ENCODE measurements around the gene DPRX.

Gene DPRX

DNA sequence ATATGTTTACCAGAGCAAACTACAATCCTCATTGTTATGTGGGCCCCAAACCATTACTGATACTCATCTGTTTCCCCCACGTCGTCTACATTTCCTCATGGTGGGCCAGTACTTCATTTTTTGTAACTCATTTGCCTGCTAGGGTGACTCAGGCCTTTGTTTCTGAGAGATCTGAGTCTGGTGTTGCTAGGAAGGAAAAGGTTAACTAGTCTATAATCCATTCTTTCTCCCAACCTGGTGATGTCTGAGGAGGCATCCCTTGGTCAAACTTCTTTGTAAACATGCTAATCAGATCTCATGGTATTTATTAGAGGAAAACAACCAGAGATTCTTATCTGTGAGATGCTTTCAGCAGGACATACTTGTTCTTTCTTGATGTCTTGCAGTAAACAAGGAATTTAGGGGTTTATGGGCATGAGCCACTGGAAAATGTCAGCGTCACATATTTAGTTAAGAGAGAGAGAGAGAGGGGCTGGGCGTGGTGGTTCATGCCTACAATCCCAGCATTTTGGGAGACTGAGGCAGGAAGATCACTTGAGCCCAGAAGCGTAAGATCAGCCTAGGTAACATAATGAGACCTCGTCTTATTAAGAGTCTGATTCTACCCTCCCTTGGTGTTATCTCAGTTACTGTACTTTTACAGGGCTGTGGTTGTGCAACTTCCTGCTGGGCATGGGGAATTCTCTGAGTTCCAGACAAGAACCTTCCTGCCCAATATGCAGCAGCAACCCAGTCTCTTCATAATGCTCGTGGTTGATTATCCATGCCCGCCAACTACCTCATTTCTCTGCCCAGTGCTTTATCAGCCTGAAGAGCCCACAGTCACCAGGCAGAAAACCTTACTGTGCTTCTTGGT is 9.7 kb upstream of the DPRX start:
- no peak overlapping the region for H3K27ac ChIP-seq (ENCODE audit: low read depth, low read length)

DNA sequence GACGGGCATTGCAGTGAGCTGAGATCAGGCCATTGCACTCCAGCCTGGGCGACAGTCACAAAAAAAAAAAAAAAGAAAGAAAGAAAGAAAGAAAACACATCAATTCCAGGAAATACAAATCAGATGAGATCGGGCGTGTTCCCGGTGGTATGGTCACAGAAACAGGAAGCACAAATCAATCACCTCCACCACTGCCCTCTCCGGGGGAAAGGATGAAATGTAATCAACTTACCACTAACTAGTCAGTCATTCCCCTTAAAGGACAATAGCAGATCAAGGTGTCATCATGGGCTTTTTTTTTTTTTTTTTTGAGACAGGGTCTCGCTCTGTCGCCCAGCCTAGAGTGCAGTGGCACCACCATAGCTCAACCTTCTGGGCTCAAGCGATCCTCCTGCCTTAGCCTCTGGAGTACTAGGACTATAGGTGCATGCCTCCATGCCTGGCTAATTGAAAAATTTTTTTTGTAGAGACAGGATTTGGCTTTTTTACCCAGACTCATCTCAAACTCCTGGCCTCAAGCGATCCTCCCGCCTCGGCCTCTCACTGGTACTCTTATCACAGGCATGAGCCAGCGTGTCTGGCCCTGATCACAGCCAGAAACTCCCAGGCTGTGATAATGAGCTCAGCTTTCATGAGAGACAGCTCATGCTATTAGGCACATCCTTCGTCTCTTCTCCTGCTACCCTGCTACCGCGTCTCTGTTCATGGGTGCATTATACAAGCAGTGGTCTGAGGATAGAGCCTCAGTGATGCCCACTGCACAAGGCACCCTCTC is 6.8 kb upstream of the DPRX start:
- H3K27ac ChIP-seq (ENCODE audit: low read depth, low read length) = no peak overlapping the region
- H3K36me3 ChIP-seq (ENCODE audit: control insufficient read depth, insufficient read depth, low read length) = no peaks in the 10 kb centered on the region
- H3K9ac ChIP-seq (ENCODE audit: low read length) = no peak overlapping the region
- H3K4me3 ChIP-seq (ENCODE audit: low read length) = no peak overlapping the region
- no peaks in the 10 kb centered on the region for H3K27me3 ChIP-seq (ENCODE audit: control insufficient read depth, insufficient read depth, low read length)
- no peaks in the 10 kb centered on the region for H3K4me1 ChIP-seq (ENCODE audit: control insufficient read depth, insufficient read depth, low read length)

More for the DNA sequence above, 9.7 kb upstream of the DPRX start:
- Histone ChIP-seq H3K4me3 (ENCODE audit: low read length) (no peak overlapping the region), H3K4me1 (ENCODE audit: control insufficient read depth, insufficient read depth, low read length) (no peaks in the 10 kb centered on the region), H3K9ac (ENCODE audit: low read length) (no peak overlapping the region), H3K27me3 (ENCODE audit: control insufficient read depth, insufficient read depth, low read length) (no peaks in the 10 kb centered on the region), H3K36me3 (ENCODE audit: control insufficient read depth, insufficient read depth, low read length) (no peaks in the 10 kb centered on the region)

DNA sequence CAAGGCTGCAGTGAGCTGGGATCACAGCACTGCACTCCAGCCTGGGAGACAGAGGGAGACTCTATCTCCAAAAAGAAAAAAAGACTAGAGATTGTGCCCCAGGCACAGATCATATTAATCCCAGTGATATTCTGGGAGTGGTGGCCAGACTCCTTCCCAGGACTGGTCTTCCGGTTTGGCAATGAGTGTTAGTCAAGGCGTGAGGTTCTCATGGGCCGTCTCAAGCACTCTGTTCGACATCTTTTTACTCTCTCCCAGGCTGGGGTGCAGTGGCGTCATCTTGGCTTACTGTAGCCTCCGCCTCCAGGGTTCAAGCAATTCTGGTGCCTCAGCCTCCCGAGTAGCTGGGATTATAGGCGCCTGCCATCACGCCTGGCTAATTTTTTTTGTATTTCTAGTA is 5.3 kb upstream of the DPRX start:
- Histone ChIP-seq H3K36me3 (ENCODE audit: control insufficient read depth, insufficient read depth, low read length) (no peaks in the 10 kb centered on the region), H3K4me1 (ENCODE audit: control insufficient read depth, insufficient read depth, low read length) (no peaks in the 10 kb centered on the region), H3K27ac (ENCODE audit: low read depth, low read length) (no peak overlapping the region), H3K9ac (ENCODE audit: low read length) (no peak overlapping the region), H3K27me3 (ENCODE audit: control insufficient read depth, insufficient read depth, low read length) (no peaks in the 10 kb centered on the region), H3K4me3 (ENCODE audit: low read length) (no peak overlapping the region)

DNA sequence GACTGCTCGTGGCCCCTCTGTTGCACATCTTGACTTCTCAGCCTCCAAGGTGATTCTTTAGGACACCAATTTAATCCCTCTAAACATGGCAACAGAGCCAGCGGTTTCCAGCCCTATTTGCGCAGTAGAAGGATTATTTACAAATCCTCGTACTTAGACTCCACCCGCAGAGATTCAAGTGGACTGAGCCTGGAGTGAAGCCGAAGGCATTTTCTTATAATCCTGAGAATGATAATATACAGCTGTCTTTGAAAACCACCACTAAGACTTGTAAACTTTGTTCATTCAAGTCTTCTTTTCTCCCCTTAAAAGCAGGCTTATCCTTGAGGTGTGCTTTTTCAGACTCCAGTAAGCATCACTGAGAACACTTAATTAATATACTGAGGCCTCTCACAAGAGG is 4.8 kb upstream of the DPRX start:
- Histone ChIP-seq H3K4me3 (ENCODE audit: low read length) (no peak overlapping the region), H3K27ac (ENCODE audit: low read depth, low read length) (no peak overlapping the region), H3K36me3 (ENCODE audit: control insufficient read depth, insufficient read depth, low read length) (no peaks in the 10 kb centered on the region), H3K27me3 (ENCODE audit: control insufficient read depth, insufficient read depth, low read length) (no peaks in the 10 kb centered on the region), H3K4me1 (ENCODE audit: control insufficient read depth, insufficient read depth, low read length) (no peaks in the 10 kb centered on the region), H3K9ac (ENCODE audit: low read length) (no peak overlapping the region)

DNA sequence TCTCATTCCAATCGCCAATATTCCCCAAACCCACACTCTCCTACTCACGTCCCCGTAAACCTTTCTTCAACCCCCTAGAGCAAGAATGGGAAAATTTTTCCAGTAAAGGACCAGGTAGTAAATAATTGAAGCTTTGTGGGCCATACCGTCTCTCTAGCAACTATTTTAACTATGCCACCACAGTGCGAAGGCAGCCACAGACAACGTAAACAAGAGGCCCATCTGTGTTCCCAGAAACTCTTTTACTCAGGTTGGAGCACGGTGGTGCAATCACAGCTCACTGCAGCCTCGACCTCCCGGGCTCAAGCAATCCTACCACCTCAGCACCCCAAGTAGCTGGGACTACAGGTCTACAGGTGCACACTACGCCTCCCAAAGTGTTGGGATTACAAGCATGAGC is 3.0 kb downstream of the DPRX start:
- Histone ChIP-seq H3K36me3 (ENCODE audit: control insufficient read depth, insufficient read depth, low read length) (no peaks in the 10 kb centered on the region), H3K9ac (ENCODE audit: low read length) (no peak overlapping the region), H3K27me3 (ENCODE audit: control insufficient read depth, insufficient read depth, low read length) (no peaks in the 10 kb centered on the region), H3K4me1 (ENCODE audit: control insufficient read depth, insufficient read depth, low read length) (no peaks in the 10 kb centered on the region), H3K4me3 (ENCODE audit: low read length) (no peak overlapping the region), H3K27ac (ENCODE audit: low read depth, low read length) (no peak overlapping the region)

DNA sequence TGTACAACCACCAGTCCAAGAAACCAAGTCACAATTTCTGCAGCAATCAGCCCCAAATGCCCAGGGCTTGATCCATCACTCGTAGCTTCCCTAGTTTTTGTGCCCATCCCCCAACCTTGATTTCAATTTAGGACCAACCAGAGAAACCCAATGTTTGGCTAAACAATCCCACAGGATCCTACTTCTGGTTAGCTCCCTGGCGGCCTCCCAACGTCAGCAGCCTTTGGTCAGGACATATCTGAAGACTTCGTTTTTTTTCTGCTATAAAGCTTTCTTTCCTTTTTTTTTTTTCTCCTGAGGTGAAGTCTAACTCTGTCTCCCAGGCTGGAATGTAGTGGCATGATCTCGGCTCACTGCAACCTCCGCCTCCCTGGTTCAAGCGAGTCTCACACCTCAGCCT is 7.7 kb downstream of the DPRX start:
- H3K4me1 ChIP-seq (ENCODE audit: control insufficient read depth, insufficient read depth, low read length) = no peaks in the 10 kb centered on the region
- H3K36me3 ChIP-seq (ENCODE audit: control insufficient read depth, insufficient read depth, low read length) = no peaks in the 10 kb centered on the region
- H3K9ac ChIP-seq (ENCODE audit: low read length) = no peak overlapping the region
- H3K27me3 ChIP-seq (ENCODE audit: control insufficient read depth, insufficient read depth, low read length) = no peaks in the 10 kb centered on the region
- H3K4me3 ChIP-seq (ENCODE audit: low read length) = no peak overlapping the region
- H3K27ac ChIP-seq (ENCODE audit: low read depth, low read length) = no peak overlapping the region

DNA sequence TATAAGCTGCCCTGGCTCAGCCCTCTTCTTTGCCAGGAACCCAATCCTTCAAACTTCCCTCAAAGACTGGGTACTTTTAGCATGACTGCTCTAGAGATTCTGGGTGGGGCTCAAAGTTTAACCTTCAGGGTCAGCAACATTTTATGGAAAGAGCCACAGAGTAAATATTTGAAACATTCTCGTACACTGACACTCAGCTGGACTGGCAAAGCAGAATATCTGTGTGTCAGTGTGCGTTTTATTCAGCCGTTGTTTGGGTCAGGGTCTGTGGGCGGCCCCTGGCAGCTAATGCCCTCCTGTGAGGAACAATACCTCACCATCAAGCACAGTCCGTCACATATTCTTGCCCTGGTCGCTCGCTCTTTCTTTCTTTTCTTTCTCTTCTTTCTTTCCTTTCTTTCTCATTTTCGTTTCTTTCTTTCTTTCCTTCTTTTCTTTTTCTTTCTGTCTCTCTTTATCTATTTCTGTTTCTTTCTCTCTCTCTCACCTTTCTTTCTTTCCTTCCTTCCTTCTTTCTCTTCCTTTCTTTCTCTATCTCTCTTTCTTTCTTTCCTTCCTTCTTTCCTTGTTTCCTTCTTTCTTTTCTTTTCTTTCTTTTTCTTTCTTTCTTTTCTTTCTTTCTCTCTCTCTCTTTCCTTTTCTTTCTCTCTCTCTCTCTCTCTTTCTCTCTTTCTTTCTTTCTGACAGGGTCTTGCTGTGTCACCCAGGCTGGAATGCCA is 10.7 kb downstream of the DPRX start:
- no peak overlapping the region for H3K9ac ChIP-seq (ENCODE audit: low read length)
- no peak overlapping the region for H3K4me3 ChIP-seq (ENCODE audit: low read length)

DNA sequence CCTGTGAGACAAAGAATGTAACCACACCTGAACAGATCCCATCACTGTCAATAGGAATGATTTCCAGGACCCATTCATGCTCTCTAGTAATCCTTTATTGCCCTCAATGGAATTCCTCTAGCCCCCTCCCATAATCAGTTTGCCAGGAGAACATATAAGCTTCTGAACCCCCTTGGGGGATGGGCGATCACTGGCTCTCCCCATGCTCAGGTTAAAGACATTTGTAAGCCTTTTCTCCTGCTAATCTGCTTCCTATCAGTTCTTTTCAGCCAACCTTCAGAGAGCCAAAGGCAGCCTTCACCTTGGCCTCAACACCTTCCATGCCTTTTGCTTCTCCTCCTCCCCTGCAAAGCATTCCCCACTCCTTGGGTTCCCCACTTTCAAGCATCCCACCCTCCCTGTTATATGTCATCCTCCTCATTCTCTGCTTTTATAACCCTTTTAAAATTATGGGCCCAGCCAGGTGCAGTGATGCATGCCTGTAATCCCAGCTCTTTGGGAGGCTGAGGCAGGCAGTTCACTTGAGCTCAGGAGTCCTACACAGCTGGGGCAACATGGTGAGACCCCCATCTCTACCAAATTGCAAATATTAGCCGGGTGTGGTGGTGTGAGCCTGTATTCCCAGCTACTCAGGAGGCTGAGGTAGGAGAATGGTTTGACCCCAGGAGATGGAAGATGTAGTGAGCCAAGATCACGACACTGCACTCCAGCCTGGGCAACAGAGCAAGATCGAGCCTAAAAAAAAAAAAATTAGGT is 12.4 kb downstream of the DPRX start:
- H3K27ac ChIP-seq (ENCODE audit: low read depth, low read length) = no peak overlapping the region
- no peaks in the 10 kb centered on the region for H3K36me3 ChIP-seq (ENCODE audit: control insufficient read depth, insufficient read depth, low read length)
- H3K4me3 ChIP-seq (ENCODE audit: low read length) = no peak overlapping the region
- no peaks in the 10 kb centered on the region for H3K27me3 ChIP-seq (ENCODE audit: control insufficient read depth, insufficient read depth, low read length)
- H3K9ac ChIP-seq (ENCODE audit: low read length) = no peak overlapping the region
- no peaks in the 10 kb centered on the region for H3K4me1 ChIP-seq (ENCODE audit: control insufficient read depth, insufficient read depth, low read length)

More for the DNA sequence above, 10.7 kb downstream of the DPRX start:
- no peaks in the 10 kb centered on the region for H3K36me3 ChIP-seq (ENCODE audit: control insufficient read depth, insufficient read depth, low read length)
- no peaks in the 10 kb centered on the region for H3K4me1 ChIP-seq (ENCODE audit: control insufficient read depth, insufficient read depth, low read length)
- H3K27ac ChIP-seq (ENCODE audit: low read depth, low read length) = no peak overlapping the region
- no peaks in the 10 kb centered on the region for H3K27me3 ChIP-seq (ENCODE audit: control insufficient read depth, insufficient read depth, low read length)

DNA sequence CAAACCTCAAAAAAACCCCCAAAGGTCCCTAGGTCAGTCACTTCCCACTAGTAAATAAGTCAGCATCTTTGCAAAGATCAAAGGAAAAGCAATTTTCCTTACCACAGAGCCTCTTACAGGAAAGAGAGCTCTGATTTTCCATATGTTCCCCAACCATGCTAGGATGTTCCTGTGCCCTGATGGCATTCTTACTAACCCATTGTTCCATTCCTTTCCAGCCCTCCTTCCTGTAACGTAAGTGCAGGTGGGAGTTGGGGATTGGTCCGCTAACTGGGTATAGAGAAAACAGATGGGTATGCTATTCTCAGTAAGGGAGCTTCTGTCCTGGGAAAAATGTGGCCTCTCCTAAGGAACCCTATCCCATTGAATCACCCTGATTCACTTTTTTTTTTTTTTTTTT is 14.3 kb downstream of the DPRX start:
- Histone ChIP-seq H3K9ac (ENCODE audit: low read length) (no peak overlapping the region), H3K27ac (ENCODE audit: low read depth, low read length) (no peak overlapping the region), H3K4me3 (ENCODE audit: low read length) (no peak overlapping the region)

DNA sequence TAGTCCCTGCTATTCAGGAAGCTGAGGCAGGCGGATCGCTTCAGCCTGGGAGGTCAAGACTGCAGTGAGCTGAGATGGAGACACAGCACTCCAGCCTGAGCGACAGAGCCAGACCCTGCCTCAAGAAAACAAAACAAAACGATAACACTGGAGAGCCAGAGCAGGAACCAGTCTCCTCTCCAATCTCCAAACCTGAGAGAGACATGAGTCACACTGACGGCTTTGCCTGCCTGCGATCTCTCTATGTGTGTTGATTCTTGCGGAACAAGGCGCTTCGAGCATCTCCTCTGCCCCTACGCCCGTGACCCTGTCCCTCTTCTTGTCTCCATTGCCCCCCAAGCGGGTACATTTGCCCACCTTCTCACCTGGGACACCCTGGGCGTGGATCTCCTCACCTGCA is 15.6 kb downstream of the DPRX start:
- Histone ChIP-seq H3K9ac (ENCODE audit: low read length) (no peak overlapping the region), H3K4me1 (ENCODE audit: control insufficient read depth, insufficient read depth, low read length) (no peaks in the 10 kb centered on the region), H3K27me3 (ENCODE audit: control insufficient read depth, insufficient read depth, low read length) (no peaks in the 10 kb centered on the region), H3K36me3 (ENCODE audit: control insufficient read depth, insufficient read depth, low read length) (no peaks in the 10 kb centered on the region), H3K27ac (ENCODE audit: low read depth, low read length) (no peak overlapping the region), H3K4me3 (ENCODE audit: low read length) (no peak overlapping the region)

More for the DNA sequence above, 14.3 kb downstream of the DPRX start:
- Histone ChIP-seq H3K36me3 (ENCODE audit: control insufficient read depth, insufficient read depth, low read length) (no peaks in the 10 kb centered on the region), H3K4me1 (ENCODE audit: control insufficient read depth, insufficient read depth, low read length) (no peaks in the 10 kb centered on the region), H3K27me3 (ENCODE audit: control insufficient read depth, insufficient read depth, low read length) (no peaks in the 10 kb centered on the region)

DNA sequence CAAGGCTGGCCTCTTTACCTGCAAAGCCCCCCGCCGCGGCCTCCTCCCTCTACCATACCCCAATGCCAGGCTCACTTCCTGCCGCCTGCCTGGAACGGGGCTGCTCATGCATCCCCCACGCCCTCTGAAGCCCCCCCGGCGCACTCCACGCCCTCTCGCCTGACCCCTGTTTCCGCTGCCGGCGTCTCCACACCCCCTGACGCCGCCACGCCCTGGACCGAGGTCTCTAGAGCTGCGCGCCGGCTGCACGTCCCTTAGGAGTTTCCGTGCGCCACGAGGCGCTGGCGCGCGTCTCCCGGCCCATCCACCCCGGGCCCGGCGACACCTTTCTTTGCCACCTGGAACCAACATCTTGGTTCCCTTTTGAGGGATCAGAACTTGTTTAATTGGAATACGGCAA is 16.0 kb downstream of the DPRX start:
- Histone ChIP-seq H3K9ac (ENCODE audit: low read length) (no peak overlapping the region), H3K4me1 (ENCODE audit: control insufficient read depth, insufficient read depth, low read length) (no peaks in the 10 kb centered on the region), H3K27me3 (ENCODE audit: control insufficient read depth, insufficient read depth, low read length) (no peaks in the 10 kb centered on the region), H3K4me3 (ENCODE audit: low read length) (no peak overlapping the region), H3K36me3 (ENCODE audit: control insufficient read depth, insufficient read depth, low read length) (no peaks in the 10 kb centered on the region), H3K27ac (ENCODE audit: low read depth, low read length) (no peak overlapping the region)

All from rectal smooth muscle tissue (tissue), 1 donor.